ENCODE data around the gene RAD9A.

RAD9A gene

GRCh38 chr11:67442504-67443404, 51.0 kb downstream of the RAD9A start:
- DNase-seq, result no peak

GRCh38 chr11:67445515-67445914, 53.7 kb downstream of the RAD9A start:
- DNase-seq, result no peak

Data from Kasumi-1 (cell line).